Erythroblast (primary cell): ENCODE measurements around the gene PASK.

Experiments
- GATA1 ChIP-seq: IDR thresholded peaks from 2 replicates; pipeline ENCODE4 v1.6.1; 2011; ENCODE audit warnings: low read depth, mild to moderate bottlenecking, control low read depth, low read length, moderate library complexity
- POLR2A ChIP-seq: IDR thresholded peaks from 2 replicates; pipeline ENCODE4 v1.6.1; 2011; ENCODE audit warnings: mild to moderate bottlenecking, low read length

GRCh38 chr2:241160318-241160717, 11.0 kb upstream of the PASK start:
- no peak for TF ChIP-seq POLR2A
- no peak for TF ChIP-seq GATA1
